CD14-positive monocyte (primary cell): ENCODE results near the gene STK33. TPM values are rescaled to one million over a fixed set of nuclear protein-coding genes. Genes with fewer than 3 reads are reported as not detected.

Experiments
- DNase-seq, 3 donors: peaks; one replicate each; pipeline ENCODE4 v3.0.0-alpha.2; 2011 to 2022
- H2AFZ ChIP-seq: 2 replicates; pipeline ENCODE4 v1.6.0; 2012; ENCODE audit warnings: mild to moderate bottlenecking, low read depth, low read length, inconsistent platforms; ENCODE audit not compliant: insufficient read depth, poor library complexity, severe bottlenecking
- H3K27ac ChIP-seq, 2 donors: 1 replicate in 1 of 2; 2 replicates in 1 of 2; pipeline ENCODE4 v1.5.1; 2012 to 2013; ENCODE audit warnings: low read length in 2 of 2, control low read depth in 1 of 2, inconsistent platforms in 1 of 2, low read depth in 1 of 2, mild to moderate bottlenecking in 1 of 2
- H3K27me3 ChIP-seq, 2 donors: one replicate each; pipeline versions ENCODE4 v1.6.0 to v1.6.1; 2011 to 2013; ENCODE audit warnings: low read length in 2 of 2; ENCODE audit not compliant: control insufficient read depth in 2 of 2, insufficient read depth in 2 of 2
- H3K36me3 ChIP-seq, 2 donors: replicated peaks in 1 of 2; 1 replicate in 1 of 2; 2 replicates in 1 of 2; pipeline versions ENCODE4 v1.5.1 to v1.6.1; 2012 to 2013; ENCODE audit warnings: low read length in 2 of 2, control low read depth in 1 of 2, inconsistent platforms in 1 of 2, mild to moderate bottlenecking in 1 of 2; ENCODE audit not compliant: insufficient read depth in 2 of 2, control insufficient read depth in 1 of 2
- H3K4me1 ChIP-seq, 2 donors: 1 replicate in 1 of 2; 2 replicates in 1 of 2; pipeline versions ENCODE4 v1.5.1 to v1.6.1; 2012 to 2013; ENCODE audit warnings: low read length in 2 of 2, control low read depth in 1 of 2, inconsistent platforms in 1 of 2, mild to moderate bottlenecking in 1 of 2, moderate library complexity in 1 of 2; ENCODE audit not compliant: insufficient read depth in 2 of 2, control insufficient read depth in 1 of 2
- H3K4me2 ChIP-seq: replicated peaks from 2 replicates; pipeline ENCODE3; 2012; ENCODE audit warnings: low read length, moderate library complexity, mild to moderate bottlenecking; ENCODE audit not compliant: poor library complexity, severe bottlenecking; ENCODE audit errors: extremely low read depth
- H3K4me3 ChIP-seq, 3 experiments: fragments of 200-600 bp in 1 of 3; sonication (generic) in 1 of 3; replicated peaks in 1 of 3; 1 replicate in 2 of 3; 2 replicates in 1 of 3; pipeline ENCODE4 v1.5.1; 2011 to 2013; ENCODE audit warnings: low read length in 3 of 3, mild to moderate bottlenecking in 3 of 3, control low read depth in 2 of 3, low read depth in 2 of 3, inconsistent platforms in 1 of 3, moderate library complexity in 1 of 3
- H3K79me2 ChIP-seq: 2 replicates; pipeline ENCODE4 v1.6.0; 2012; ENCODE audit warnings: mild to moderate bottlenecking, control low read depth, inconsistent platforms, low read length, moderate library complexity; ENCODE audit not compliant: insufficient read depth
- H3K9ac ChIP-seq: 2 replicates; pipeline ENCODE4 v1.6.0; 2017; ENCODE audit warnings: low read length, mild to moderate bottlenecking; ENCODE audit not compliant: insufficient read depth, poor library complexity, severe bottlenecking
- H3K9me3 ChIP-seq, 2 donors: replicated peaks in 1 of 2; 1 replicate in 1 of 2; 2 replicates in 1 of 2; pipeline versions ENCODE4 v1.5.1 to v1.6.1; 2012 to 2013; ENCODE audit warnings: low read length in 2 of 2, control low read depth in 1 of 2; ENCODE audit not compliant: control insufficient read depth in 1 of 2, insufficient read depth in 1 of 2
- H4K20me1 ChIP-seq: 2 replicates; pipeline ENCODE4 v1.6.0; 2012; ENCODE audit warnings: mild to moderate bottlenecking, low read length, control low read depth, moderate library complexity; ENCODE audit not compliant: insufficient read depth
- H3K27ac Mint-ChIP-seq, 7 donors: one replicate each; pipeline ENCODE4 v1.8.0; 2020; ENCODE audit warnings: mild to moderate bottlenecking in 7 of 7, mixed read lengths in 7 of 7, moderate library complexity in 6 of 7, inconsistent platforms in 2 of 7
- H3K27me3 Mint-ChIP-seq, 3 donors: one replicate each; pipeline ENCODE4 v1.8.0; 2021 to 2022; ENCODE audit warnings: low read depth in 3 of 3, mild to moderate bottlenecking in 3 of 3, mixed read lengths in 3 of 3, moderate library complexity in 3 of 3, inconsistent platforms in 1 of 3
- H3K36me3 Mint-ChIP-seq, 2 donors: one replicate each; pipeline ENCODE4 v1.8.0; 2020; ENCODE audit warnings: mixed read lengths in 2 of 2, inconsistent platforms in 1 of 2, mild to moderate bottlenecking in 1 of 2
- H3K4me1 Mint-ChIP-seq: one replicate; pipeline ENCODE4 v1.8.0; 2020; ENCODE audit warnings: mild to moderate bottlenecking, mixed read lengths
- H3K4me3 Mint-ChIP-seq, 2 donors: one replicate each; pipeline ENCODE4 v1.8.0; 2020; ENCODE audit warnings: mild to moderate bottlenecking in 2 of 2, mixed read lengths in 2 of 2, moderate library complexity in 1 of 2
- H3K9me3 Mint-ChIP-seq, 7 donors: one replicate each; pipeline ENCODE4 v1.8.0; 2020 to 2022; ENCODE audit warnings: mixed read lengths in 7 of 7, mild to moderate bottlenecking in 6 of 7, moderate library complexity in 6 of 7, inconsistent platforms in 2 of 7
- WGBS: methylation state at CpG from one replicate; pipeline ENCODE4 v1.1.5; 2013; ENCODE audit warnings: missing lambda C conversion rate; ENCODE audit not compliant: insufficient coverage; 5-methylcytosine and 5-hydroxymethylcytosine counted together
- intact Hi-C, 2 donors: fragments of 100-400 bp; cut with micrococcal nuclease; formaldehyde crosslinking; loops; one replicate each; pipeline versions ENCODE4 v1.15.0 to v1.15.1; 2023
- polyA plus RNA-seq, 3 donors: library from polyadenylated mRNA; depleted of rRNA in 1 of 3; unstranded in 2 of 3; stranded (reverse) in 1 of 3; fragments of 300-500 nt in 2 of 3; fragments of >200 nt in 1 of 3; fragmentation: Illumina TruSeq in 2 of 3; gene quantifications; 1 replicate in 2 of 3; 2 replicates in 1 of 3; pipeline ENCODE4 v1.2.3, GENCODE V29; 2012 to 2021
- TF ChIP-seq, protein P1 (sequence below): fragments of 200-600 bp; IDR thresholded peaks from one replicate; pipeline ENCODE4 v1.8.0; 2022; ENCODE audit warnings: antibody characterized with exemption, mild to moderate bottlenecking

The STK33 gene
- polyA plus RNA-seq, 3 donors: not detected

DNA sequence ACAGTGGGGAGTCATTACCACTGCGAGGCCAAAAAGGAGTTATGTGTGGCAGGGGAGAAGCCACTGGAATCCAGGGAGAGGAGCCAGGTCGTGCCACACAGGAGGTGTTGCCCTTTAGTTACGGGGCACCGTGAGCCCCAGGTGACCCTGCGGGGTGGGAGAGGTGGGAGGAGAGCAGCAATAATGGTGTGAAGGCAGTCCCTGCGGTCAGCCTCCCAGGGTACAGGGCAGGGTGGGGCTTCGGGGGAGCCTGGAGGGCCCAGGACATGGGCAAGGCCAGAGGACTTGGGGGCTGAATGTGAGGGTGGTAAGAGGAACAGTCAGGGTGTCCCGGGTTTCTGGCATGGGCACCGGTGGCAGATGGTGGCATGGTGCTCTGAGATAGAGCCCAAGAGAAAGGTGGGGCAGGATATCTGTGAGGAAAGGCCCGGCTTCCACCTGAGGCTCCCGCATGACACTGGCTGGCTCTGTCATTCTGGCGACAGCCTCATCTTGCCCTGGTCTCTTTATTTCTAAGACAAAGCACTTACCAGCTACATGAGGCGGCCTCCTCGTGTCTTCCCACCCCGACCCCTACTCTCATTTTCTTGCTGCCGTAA, 247.8 kb downstream of the STK33 start:
- no peak overlapping the region for H3K4me2 ChIP-seq
- no peaks in the 10 kb centered on the region for H3K9me3 ChIP-seq
- H3K4me1 Mint-ChIP-seq: peaks cover 13% of the 10 kb centered on the region
- H3K27ac ChIP-seq: no peak overlapping the region
- H3K36me3 ChIP-seq: no peaks in the 10 kb centered on the region
- H3K9ac ChIP-seq: no peak overlapping the region
- no peaks in the 10 kb centered on the region for H3K36me3 Mint-ChIP-seq
- peaks cover 8 to 9% of the 10 kb centered on the region in 2 donors for H3K4me1 ChIP-seq
- no peaks in the 10 kb centered on the region for H3K27me3 ChIP-seq
- no peak overlapping the region for H2AFZ ChIP-seq
- no peaks in the 10 kb centered on the region for H3K79me2 ChIP-seq
- WGBS: 97% methylated on average over 16 of the region's 16 CpGs
- intact Hi-C loops: no loop called here
- H3K27me3 Mint-ChIP-seq: peaks cover 4 to 7% (median 6%) of the 10 kb centered on the region in 3 donors
- no peaks in the 10 kb centered on the region for H4K20me1 ChIP-seq
- H3K4me3 Mint-ChIP-seq: no peak overlapping the region
- H3K4me3 ChIP-seq: no peak overlapping the region
- no peak for DNase-seq
- no peak overlapping the region for H3K27ac Mint-ChIP-seq
- H3K9me3 Mint-ChIP-seq: peaks cover 0 to 9% (median 4%) of the 10 kb centered on the region in 7 donors
- TF ChIP-seq, protein P1, sequence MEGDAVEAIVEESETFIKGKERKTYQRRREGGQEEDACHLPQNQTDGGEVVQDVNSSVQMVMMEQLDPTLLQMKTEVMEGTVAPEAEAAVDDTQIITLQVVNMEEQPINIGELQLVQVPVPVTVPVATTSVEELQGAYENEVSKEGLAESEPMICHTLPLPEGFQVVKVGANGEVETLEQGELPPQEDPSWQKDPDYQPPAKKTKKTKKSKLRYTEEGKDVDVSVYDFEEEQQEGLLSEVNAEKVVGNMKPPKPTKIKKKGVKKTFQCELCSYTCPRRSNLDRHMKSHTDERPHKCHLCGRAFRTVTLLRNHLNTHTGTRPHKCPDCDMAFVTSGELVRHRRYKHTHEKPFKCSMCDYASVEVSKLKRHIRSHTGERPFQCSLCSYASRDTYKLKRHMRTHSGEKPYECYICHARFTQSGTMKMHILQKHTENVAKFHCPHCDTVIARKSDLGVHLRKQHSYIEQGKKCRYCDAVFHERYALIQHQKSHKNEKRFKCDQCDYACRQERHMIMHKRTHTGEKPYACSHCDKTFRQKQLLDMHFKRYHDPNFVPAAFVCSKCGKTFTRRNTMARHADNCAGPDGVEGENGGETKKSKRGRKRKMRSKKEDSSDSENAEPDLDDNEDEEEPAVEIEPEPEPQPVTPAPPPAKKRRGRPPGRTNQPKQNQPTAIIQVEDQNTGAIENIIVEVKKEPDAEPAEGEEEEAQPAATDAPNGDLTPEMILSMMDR: no peak

DNA sequence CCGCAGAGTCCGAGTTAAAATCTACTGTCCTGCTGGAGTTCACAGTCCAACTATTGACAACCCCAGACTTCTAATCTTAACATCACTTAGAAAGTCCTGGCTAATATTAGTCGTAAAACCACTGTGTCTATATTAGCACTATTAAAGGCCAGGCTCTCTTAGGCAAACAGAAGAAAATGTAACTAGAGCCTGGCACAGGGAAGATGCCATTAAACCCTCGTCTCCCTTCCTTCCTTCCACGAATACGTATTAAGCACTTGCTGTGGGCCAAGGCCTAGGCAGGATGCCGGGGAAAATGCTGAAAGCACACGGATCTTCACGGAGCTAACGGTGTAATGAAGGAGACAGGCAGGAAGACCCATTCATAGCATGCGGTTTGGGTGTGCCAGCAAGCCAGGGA, 248.8 kb downstream of the STK33 start:
- peaks cover 18 to 20% of the 10 kb centered on the region in 2 donors for H3K4me1 ChIP-seq
- H3K4me3 Mint-ChIP-seq: no peak overlapping the region
- H3K27me3 ChIP-seq: no peaks in the 10 kb centered on the region
- no peak overlapping the region for H3K9ac ChIP-seq
- H3K27ac ChIP-seq: no peak overlapping the region
- no peak overlapping the region for H3K27ac Mint-ChIP-seq
- no peaks in the 10 kb centered on the region for H3K9me3 ChIP-seq
- H3K9me3 Mint-ChIP-seq: peaks cover 0 to 9% (median 4%) of the 10 kb centered on the region in 7 donors
- no peaks in the 10 kb centered on the region for H4K20me1 ChIP-seq
- H3K36me3 ChIP-seq: no peaks in the 10 kb centered on the region
- peaks cover 23% of the 10 kb centered on the region for H3K4me1 Mint-ChIP-seq
- intact Hi-C loops: no loop called here
- no peaks in the 10 kb centered on the region for H3K79me2 ChIP-seq
- no peak overlapping the region for H3K4me2 ChIP-seq
- H2AFZ ChIP-seq: no peak overlapping the region
- TF ChIP-seq, protein P1: no peak
- H3K36me3 Mint-ChIP-seq: no peaks in the 10 kb centered on the region
- H3K27me3 Mint-ChIP-seq: peaks cover 4 to 6% (median 4%) of the 10 kb centered on the region in 3 donors
- no peak overlapping the region for H3K4me3 ChIP-seq
- 95% methylated on average over 9 of the region's 11 CpGs for WGBS
- no peak for DNase-seq
